NT2/D1 (cell line): Measurements from ENCODE around the gene TSHZ1.

ENCODE experiments used
- DNase-seq: peaks from one replicate; pipeline ENCODE4 v3.0.0-alpha.2; 2011; ENCODE audit warnings: low read depth, low spot score
- H3K27me3 ChIP-seq: 2 replicates; pipeline ENCODE4 v1.6.0; 2011; ENCODE audit warnings: mild to moderate bottlenecking; ENCODE audit not compliant: insufficient read length, insufficient read depth
- H3K36me3 ChIP-seq: 2 replicates; pipeline ENCODE4 v1.6.1; 2011; ENCODE audit warnings: mild to moderate bottlenecking, low read length, mixed read lengths; ENCODE audit not compliant: insufficient read depth, insufficient read length
- H3K4me1 ChIP-seq: 2 replicates; pipeline ENCODE4 v1.5.1; 2011; ENCODE audit not compliant: insufficient read depth, insufficient read length
- H3K4me3 ChIP-seq: 2 replicates; pipeline ENCODE4 v1.5.1; 2011; ENCODE audit warnings: low read depth; ENCODE audit not compliant: insufficient read length
- H3K9ac ChIP-seq: 2 replicates; pipeline ENCODE4 v1.6.0; 2011; ENCODE audit warnings: low read depth; ENCODE audit not compliant: insufficient read length
- H3K9me3 ChIP-seq: 2 replicates; pipeline ENCODE4 v1.5.1; 2011; ENCODE audit warnings: mild to moderate bottlenecking, low read length; ENCODE audit not compliant: insufficient read depth
- SUZ12 ChIP-seq: IDR thresholded peaks from 2 replicates; pipeline ENCODE4 v1.6.1; 2011; ENCODE audit not compliant: insufficient read length, insufficient read depth; ENCODE audit errors: extremely low read depth
- YY1 ChIP-seq: IDR thresholded peaks from 2 replicates; pipeline ENCODE4 v1.6.1; 2011; ENCODE audit not compliant: insufficient read length, insufficient read depth
- ZNF274 ChIP-seq: IDR thresholded peaks from 2 replicates; pipeline ENCODE4 v1.6.1; 2011; ENCODE audit warnings: mild to moderate bottlenecking, low read depth, low read length

TSHZ1 gene

DNA sequence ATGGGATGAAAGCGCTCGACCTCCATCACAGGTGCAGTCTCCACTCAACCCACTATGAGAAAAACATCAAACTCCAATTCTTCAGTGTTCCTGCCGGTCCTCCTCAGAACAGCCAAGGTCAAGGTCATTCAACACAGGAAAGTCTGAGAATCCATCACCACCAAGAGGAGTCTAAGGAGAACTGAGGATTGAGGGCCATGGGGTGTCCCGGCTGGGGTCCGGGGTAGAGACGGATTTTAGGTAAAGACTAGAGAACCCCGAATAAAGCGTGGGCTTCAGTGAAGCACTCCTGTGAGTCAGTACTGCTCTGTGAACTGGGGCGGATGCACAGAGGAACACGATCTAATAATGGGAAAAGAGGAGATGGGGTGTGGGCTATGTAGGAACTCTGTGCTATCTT, 43.5 kb upstream of the TSHZ1 start:
- no peak for TF ChIP-seq SUZ12
- no peak for TF ChIP-seq YY1
- TF ChIP-seq ZNF274 = no peak
- Histone ChIP-seq H3K9ac (no peak overlapping the region), H3K4me3 (no peak overlapping the region), H3K27me3 (no peaks in the 10 kb centered on the region), H3K9me3 (no peaks in the 10 kb centered on the region), H3K4me1 (no peaks in the 10 kb centered on the region), H3K36me3 (no peaks in the 10 kb centered on the region)
- DNase-seq = no peak

DNA sequence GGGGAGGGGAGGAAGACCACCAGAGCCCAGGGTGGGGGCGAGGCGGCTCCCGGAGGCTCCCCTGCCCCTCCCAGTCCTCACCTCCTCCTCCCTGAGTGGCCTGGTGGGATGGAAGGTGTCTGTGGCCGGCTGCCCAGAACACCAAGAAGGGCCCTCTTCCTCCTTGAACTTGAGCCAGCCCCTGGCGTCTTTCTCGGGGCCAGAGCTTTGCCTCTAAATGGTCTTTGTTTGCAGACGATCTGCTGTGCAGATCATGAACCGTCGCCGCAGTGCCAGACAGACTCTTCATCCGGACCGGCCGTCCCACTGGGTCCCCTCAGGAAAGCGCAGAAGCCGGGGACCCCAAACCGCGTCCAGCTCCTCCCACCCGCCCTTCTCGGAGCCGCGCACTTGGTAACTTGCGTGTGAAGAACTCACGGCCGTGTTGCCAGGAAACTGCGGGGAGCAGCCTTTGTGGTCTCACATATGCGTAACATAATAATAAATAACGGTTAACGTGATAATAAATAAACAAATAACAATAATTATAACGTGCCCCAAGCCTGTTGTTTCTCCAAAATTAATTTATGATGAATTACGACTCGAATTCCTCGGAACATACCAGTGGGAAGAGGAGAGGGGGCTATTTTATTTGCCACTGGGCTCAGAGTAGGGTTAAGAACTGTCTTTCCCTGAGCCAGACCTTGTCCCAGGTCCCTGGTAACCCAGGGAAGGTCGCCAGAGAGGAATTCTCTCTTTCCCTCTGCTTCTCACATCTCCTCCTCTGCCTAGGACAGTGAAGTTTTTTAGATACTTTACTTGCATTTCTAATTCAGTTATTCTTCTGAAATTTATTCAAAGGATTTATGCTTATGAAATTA, 42.6 kb upstream of the TSHZ1 start:
- no peak overlapping the region for H3K9ac ChIP-seq
- no peak for TF ChIP-seq ZNF274
- no peak for TF ChIP-seq SUZ12
- no peak for TF ChIP-seq YY1
- H3K4me1 ChIP-seq = no peaks in the 10 kb centered on the region
- no peak overlapping the region for H3K4me3 ChIP-seq
- no peaks in the 10 kb centered on the region for H3K9me3 ChIP-seq
- no peaks in the 10 kb centered on the region for H3K27me3 ChIP-seq
- H3K36me3 ChIP-seq = no peaks in the 10 kb centered on the region
- DNase-seq = no peak

DNA sequence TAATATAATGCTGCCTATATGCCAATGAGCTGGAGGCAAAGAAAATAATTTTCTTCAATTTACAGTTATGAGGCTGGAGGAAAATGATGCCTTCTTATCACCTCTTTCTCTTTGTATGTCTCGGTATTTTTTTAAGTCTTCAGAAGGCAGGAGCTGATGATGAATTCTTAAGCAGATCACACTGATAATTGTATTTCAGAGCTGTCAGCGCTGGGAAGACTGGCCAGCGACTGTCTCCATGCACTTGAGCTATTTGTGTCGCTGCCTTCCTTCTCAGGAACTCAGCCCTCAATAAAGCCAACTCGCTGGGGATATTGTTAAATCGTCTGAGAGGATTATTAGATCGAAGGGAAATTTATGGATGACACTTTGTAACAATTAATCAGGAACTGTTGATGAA, 42.0 kb upstream of the TSHZ1 start:
- H3K9ac ChIP-seq = no peak overlapping the region
- TF ChIP-seq YY1 = no peak
- no peaks in the 10 kb centered on the region for H3K4me1 ChIP-seq
- H3K36me3 ChIP-seq = no peaks in the 10 kb centered on the region
- H3K9me3 ChIP-seq = no peaks in the 10 kb centered on the region
- no peak for DNase-seq
- no peak overlapping the region for H3K4me3 ChIP-seq
- no peaks in the 10 kb centered on the region for H3K27me3 ChIP-seq

DNA sequence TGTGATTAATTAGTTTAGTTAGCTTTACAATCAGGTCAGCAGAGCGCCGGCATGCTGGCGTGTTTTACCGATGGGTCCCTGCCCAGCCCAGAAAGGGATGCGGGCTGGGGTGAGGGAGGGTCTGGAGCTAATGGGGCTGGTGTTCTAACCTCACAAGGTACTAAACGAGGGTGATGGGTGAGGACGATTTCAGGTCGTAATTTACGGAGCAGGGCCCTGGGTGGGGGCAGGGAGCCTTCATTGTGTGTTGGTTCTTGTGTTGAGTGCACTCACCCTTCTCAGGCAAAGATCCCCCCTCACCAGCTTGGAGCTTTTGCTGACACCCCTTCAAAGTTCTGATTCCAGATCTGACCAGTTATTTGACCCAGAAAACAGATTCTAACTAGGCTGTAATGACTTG, 41.2 kb upstream of the TSHZ1 start:
- DNase-seq = no peak
- TF ChIP-seq YY1 (no peak), SUZ12 (no peak)
- Histone ChIP-seq H3K9ac (no peak overlapping the region), H3K4me3 (no peak overlapping the region), H3K4me1 (no peaks in the 10 kb centered on the region), H3K36me3 (no peaks in the 10 kb centered on the region), H3K9me3 (no peaks in the 10 kb centered on the region), H3K27me3 (no peaks in the 10 kb centered on the region)

GRCh38 chr18:75170022-75170789, 40.4 kb upstream of the TSHZ1 start:
- no peak overlapping the region for H3K9ac ChIP-seq
- H3K27me3 ChIP-seq = no peaks in the 10 kb centered on the region
- H3K36me3 ChIP-seq = no peaks in the 10 kb centered on the region

DNA sequence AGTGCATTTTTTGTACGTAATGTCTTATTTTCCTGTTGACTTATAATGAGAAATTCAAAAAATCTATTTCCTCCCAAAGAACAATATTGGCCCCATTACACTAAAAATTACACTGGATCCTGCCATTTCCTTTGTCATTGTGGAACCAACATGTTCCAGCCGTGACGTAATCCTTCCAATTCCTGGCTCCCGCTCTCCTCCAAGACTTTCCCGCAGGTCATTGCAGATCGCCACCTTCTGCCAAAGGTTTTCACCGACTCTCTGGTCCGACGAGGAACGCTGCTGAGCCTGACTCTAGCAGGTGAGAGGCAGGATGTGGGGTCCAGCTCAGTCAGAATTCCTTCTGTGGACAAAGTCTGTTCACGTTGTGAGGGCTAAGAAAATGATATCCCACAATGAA, 39.7 kb upstream of the TSHZ1 start:
- DNase-seq = no peak
- Histone ChIP-seq H3K27me3 (no peaks in the 10 kb centered on the region), H3K9me3 (no peaks in the 10 kb centered on the region), H3K36me3 (no peaks in the 10 kb centered on the region), H3K4me3 (no peak overlapping the region), H3K9ac (no peak overlapping the region), H3K4me1 (no peaks in the 10 kb centered on the region)
- TF ChIP-seq YY1 (no peak), ZNF274 (no peak), SUZ12 (no peak)

More at GRCh38 chr18:75170022-75170789, 40.4 kb upstream of the TSHZ1 start:
- TF ChIP-seq ZNF274 (no peak), YY1 (no peak), SUZ12 (no peak)
- no peaks in the 10 kb centered on the region for H3K4me1 ChIP-seq
- DNase-seq = no peak
- H3K9me3 ChIP-seq = no peaks in the 10 kb centered on the region
- no peak overlapping the region for H3K4me3 ChIP-seq

DNA sequence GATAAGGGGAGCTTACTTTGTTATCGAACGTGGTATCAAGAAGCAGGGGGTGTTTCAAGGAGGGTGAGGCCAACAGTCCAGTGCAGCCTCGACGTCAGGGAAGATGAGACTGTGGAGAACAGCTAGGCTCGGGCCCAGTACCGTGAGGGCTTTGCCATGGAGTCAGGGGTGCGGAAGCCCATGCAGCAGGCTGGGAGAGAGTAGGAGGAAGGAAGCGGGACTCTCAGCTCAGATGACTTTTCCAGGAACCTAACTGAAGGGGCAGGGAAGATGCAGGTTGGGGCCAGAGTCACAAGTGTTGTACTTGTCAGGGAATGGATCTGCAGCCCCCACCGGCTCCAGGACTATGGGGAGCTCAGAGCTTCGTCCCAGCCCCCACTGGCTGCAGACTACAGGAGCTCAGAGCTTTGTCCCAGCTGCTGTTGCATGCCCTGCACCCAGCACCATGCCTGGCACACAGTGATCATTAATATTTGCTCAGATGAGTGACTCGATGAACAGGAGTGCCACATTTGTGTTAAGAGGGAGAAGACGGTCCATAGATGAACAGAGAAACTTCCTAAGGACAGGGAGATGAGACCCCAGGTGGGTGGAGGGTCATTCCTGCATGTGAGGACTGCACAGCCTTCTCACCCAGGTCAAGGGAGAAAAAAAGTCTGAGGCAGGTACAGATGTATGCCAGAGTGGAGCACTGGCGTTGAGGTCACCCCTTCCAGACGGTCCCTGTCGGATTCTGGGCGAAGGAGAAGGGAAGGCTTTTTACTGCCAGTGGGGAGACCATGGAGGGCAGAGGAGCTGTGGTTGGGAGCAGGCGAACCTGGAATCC, 38.1 kb upstream of the TSHZ1 start:
- DNase-seq = no peak
- TF ChIP-seq YY1 = no peak
- no peak for TF ChIP-seq SUZ12
- Histone ChIP-seq H3K4me1 (no peaks in the 10 kb centered on the region), H3K9ac (no peak overlapping the region), H3K9me3 (no peaks in the 10 kb centered on the region), H3K36me3 (no peaks in the 10 kb centered on the region), H3K4me3 (no peak overlapping the region), H3K27me3 (no peaks in the 10 kb centered on the region)
